ENCODE results near the gene NCF2.

Gene NCF2, protein sequence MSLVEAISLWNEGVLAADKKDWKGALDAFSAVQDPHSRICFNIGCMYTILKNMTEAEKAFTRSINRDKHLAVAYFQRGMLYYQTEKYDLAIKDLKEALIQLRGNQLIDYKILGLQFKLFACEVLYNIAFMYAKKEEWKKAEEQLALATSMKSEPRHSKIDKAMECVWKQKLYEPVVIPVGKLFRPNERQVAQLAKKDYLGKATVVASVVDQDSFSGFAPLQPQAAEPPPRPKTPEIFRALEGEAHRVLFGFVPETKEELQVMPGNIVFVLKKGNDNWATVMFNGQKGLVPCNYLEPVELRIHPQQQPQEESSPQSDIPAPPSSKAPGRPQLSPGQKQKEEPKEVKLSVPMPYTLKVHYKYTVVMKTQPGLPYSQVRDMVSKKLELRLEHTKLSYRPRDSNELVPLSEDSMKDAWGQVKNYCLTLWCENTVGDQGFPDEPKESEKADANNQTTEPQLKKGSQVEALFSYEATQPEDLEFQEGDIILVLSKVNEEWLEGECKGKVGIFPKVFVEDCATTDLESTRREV

DNA sequence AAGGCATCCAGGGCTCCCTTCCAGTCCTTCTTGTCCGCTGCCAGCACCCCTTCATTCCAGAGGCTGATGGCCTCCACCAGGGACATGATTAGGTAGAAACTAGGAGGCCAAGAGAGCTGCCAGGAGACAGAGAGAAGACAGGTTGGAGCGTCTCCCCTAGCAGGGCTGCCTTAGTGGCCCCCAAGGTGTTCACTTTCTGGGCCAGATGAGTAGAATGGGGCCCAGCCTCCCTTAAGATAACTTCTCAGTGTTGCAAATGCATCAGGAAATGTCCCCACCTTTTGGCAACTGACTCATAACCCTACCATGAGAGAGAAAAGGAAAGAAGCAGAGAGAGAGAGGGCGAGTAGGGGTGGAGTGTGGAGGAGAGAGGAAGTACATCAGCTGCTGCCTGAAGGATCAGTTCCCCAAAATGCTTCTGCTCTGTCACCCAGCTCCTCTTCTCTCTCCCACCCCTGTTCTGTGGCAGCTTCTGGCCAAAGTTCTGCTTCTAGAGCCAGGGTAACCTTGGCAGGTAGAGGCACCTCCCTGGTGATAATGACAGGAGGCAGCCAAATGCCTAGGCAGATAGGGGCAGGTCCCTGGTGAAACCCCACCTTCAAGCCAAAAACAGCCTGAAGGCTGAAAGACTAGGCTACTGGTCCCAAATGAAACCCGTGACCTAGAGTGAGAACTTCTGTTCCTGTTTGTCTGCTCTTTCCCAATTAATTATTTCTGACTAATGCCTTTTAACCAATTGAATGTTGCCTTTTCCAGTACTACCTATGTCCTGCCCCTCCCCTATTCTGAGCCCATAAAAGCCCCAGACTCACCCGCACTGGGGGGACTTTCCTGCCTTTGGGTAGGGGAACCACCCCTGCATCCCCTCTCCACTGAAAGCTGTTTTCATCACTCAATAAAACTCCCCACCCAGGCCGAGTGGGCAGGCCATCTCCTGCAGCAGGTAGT lies at the start of gene NCF2:
Gene NCF2 (minus strand): TSS at position 216 of the 948 bp plus-strand sequence. CDS start 130 bp downstream, at position 86.
- H3K9me3 Mint-ChIP-seq = peaks cover 1 to 6% of the 10 kb centered on the region in 2 donors
- peaks cover 17 to 22% of the 10 kb centered on the region in 2 donors for H3K36me3 Mint-ChIP-seq
- H3K4me3 Mint-ChIP-seq = peak within 1 kb of the TSS; percentile 88 to 91
- no peaks in the 10 kb centered on the region for H3K27me3 Mint-ChIP-seq
- DNase-seq = peak; percentile 90
- peak; percentile 83 to 88 for ATAC-seq (replicated peaks)
- peak within 1 kb of the TSS; percentile 96 for H3K27ac Mint-ChIP-seq
- H3K4me1 Mint-ChIP-seq = peaks cover 43 to 63% of the 10 kb centered on the region in 2 donors

DNA sequence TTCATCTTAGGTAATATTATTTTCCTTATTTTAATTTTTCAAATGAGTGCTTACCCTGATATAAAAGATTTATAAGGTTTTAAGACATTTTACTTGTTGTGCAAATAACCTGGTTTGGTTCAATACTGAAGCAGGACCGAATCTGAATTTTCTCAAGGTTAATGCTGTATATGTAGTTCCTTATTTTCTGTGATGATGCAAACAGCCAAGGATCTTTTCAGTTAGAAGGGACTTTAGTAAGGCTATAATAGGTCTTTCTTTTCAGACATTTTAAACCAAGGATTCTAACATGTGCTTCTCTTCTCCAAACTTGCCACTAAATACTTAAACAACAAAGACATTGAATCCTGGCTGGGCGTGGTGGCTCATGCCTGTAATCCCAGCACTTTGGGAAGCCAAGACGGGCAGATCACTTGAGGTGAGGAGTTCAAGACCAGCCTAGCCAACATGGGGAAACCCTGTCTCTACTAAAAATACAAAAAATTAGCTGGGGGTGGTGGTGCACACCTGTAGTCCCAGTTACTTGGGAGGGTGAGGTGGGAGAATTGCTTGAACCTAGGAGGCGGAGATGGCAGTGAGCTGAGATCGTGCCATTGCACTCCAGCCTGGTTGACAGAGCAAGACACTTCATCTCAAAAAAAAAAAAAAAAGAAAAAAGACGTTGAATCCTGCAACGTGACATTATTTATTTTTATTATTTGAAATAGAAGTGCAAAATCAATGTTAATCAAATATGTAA lies 48.6 kb upstream of the NCF2 start:
- Mint-ChIP-seq H3K27ac (no peak overlapping the region), H3K4me1 (peaks cover 7 to 10% of the 10 kb centered on the region in 2 donors), H3K4me3 (no peak overlapping the region), H3K36me3 (peaks cover 4% of the 10 kb centered on the region in 2 donors), H3K27me3 (peaks cover 6 to 8% of the 10 kb centered on the region in 2 donors), H3K9me3 (no peaks in the 10 kb centered on the region)
- DNase-seq (no peak), ATAC-seq (replicated peaks) (no peak)

DNA sequence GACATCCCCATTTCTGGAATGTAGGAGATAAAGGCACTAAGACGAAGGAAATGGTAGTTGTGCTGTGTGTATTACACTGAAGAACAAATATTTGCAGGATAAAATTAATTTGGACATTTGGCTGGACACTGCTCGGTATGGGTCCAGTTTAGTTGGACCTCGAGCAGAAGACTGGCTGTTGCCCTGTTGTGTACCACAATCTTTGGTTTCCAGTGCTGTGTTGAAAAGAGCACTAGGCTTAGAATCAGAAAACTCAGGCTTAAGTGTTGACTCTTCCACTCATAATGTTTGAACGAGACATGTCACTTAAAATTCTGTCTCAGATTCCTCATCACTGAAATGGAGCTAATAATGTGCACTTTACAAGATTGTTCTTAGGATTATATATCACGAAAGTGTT lies 46.5 kb upstream of the NCF2 start:
- Mint-ChIP-seq H3K36me3 (peaks cover 9 to 10% of the 10 kb centered on the region in 2 donors), H3K4me3 (peak overlapping the region; percentile 97 to 100), H3K9me3 (no peaks in the 10 kb centered on the region), H3K4me1 (peaks cover 9 to 17% of the 10 kb centered on the region in 2 donors), H3K27ac (no peak overlapping the region), H3K27me3 (peaks cover 6 to 7% of the 10 kb centered on the region in 2 donors)
- ATAC-seq (replicated peaks) = no peak
- no peak for DNase-seq

DNA sequence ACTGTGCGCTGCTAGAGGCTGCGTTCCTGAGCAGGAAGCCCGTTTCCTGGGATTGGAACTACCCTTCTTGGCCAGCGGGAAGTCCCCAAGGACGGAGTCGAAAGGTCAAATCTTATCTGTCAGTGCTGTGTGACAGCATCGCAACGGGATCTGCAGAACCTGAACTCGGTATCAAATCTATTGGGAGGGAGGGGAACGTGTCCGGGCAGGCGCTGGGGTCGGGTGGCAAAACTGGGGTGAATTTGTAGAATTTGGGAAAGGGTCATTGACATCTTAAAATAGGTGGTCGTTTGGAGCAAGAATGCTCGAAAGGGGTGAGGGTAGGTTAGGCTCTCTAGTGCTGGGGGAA lies 46.0 kb upstream of the NCF2 start:
- H3K27ac Mint-ChIP-seq = peak overlapping the region; percentile 99
- ATAC-seq (replicated peaks) (no peak), DNase-seq (no peak)
- peaks cover 9 to 20% of the 10 kb centered on the region in 2 donors for H3K4me1 Mint-ChIP-seq
- no peaks in the 10 kb centered on the region for H3K9me3 Mint-ChIP-seq
- H3K36me3 Mint-ChIP-seq = peaks cover 10 to 11% of the 10 kb centered on the region in 2 donors
- peaks cover 2 to 6% of the 10 kb centered on the region in 2 donors for H3K27me3 Mint-ChIP-seq
- H3K4me3 Mint-ChIP-seq = peak overlapping the region; percentile 97 to 100

DNA sequence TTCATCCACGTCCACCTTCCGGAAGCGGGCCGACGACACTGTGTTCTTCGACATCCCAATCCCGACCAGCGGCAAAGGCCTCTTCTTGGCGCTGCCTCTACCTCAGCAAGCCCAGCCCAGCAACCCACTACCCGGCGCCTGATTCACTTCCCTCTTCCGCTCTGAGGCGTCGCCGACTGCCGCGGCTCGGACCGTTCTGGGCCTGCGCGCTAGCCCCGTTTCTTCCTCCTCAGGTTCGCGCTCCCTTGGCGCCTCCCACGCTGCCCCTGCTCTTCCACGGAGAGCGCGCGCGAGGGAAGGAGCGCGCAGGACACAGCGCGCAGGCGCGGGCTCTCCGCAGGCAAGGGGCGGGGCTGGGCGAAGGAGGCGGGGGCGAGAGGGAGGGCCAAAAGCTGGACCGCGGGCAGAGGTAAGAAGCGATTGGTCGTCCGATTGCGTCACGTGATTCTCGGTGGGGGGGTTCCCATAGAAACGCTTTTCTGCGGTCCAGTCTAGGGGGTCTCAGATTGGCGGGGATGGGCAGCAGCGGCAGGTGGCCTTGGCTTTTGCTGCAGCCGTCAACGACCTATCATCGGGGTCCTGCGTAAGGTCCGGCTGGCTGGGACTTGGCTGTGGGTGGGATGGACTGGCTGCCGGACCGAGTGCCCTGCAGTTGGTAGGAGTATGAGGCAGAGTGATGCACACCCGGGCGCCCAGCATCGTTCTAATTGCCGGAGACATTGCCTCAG lies 45.5 kb upstream of the NCF2 start, which contains the start of gene ARPC5:
Gene ARPC5 (minus strand): TSS at position 178 of the 728 bp plus-strand sequence. CDS start 124 bp downstream, at position 54.
- ATAC-seq (replicated peaks) (peak; percentile 91), DNase-seq (peak; percentile 97)
- H3K9me3 Mint-ChIP-seq = no peaks in the 10 kb centered on the region
- peaks cover 11 to 24% of the 10 kb centered on the region in 2 donors for H3K4me1 Mint-ChIP-seq
- peaks cover 12 to 13% of the 10 kb centered on the region in 2 donors for H3K36me3 Mint-ChIP-seq
- H3K27ac Mint-ChIP-seq = peak within 1 kb of the TSS; percentile 99
- peaks cover 0 to 6% of the 10 kb centered on the region in 2 donors for H3K27me3 Mint-ChIP-seq
- peak within 1 kb of the TSS; percentile 97 to 100 for H3K4me3 Mint-ChIP-seq

DNA sequence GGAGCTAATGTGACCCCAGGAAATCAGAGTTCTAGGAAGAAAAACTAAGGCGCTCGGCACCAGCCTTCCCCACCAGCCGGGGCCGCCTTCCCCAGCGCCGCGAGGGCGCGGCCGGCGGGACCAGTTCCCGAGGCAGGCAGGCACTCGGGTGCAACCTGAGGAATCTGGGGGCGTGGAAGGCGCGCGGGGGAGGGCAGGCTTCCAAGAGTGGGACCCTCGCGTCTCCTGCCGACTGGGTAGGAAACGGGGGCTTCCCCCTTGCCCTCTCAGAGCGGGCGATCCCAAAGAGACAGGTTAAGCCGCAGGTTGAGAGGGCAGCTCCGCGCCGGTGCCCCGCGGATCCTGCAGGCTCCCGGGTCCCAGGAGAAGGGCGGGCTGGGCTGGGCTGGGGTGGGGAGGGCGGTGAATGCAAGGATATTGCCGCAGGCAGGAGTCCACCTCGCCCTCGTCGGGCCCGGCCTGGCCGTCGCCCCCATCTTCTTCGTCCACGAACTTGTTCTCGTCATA lies 44.9 kb upstream of the NCF2 start:
- DNase-seq = no peak
- Mint-ChIP-seq H3K4me3 (peak overlapping the region; percentile 97 to 100), H3K27me3 (peaks cover 0 to 6% of the 10 kb centered on the region in 2 donors), H3K4me1 (peaks cover 14 to 30% of the 10 kb centered on the region in 2 donors), H3K36me3 (peaks cover 17 to 18% of the 10 kb centered on the region in 2 donors), H3K27ac (peak overlapping the region; percentile 99), H3K9me3 (no peaks in the 10 kb centered on the region)
- peak in 1 of 2 donors; percentile 18 for ATAC-seq (replicated peaks)

DNA sequence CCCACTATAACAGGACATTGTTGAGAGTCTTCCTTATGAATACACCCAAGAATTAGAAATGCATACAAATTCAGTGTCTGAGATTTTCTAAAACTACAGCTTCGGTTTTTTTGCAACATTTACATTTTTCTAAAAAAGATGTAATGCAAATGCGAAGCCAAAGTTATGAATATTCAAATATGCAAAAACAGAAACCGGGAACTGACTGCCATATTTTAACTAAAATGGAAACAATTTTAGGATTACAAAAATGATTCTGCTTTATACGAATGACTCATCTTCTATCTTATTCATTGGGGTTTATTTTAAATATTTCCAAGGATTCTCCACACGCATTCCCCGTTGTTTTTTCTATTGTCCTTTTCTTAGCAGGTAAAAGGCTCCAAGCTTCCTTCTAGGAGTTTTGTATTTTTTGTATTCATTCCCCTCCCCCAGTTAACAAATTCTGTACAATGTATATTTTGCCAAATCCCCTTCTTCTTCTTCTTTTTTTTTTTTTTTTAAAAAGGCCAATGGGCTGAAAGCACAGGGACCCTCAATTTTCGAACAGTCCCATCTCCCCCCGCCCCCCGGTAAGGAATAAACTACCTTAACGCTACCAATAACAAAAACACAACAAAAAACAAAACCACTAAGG lies 44.3 kb upstream of the NCF2 start:
- ATAC-seq (replicated peaks) = no peak
- peaks cover 17 to 20% of the 10 kb centered on the region in 2 donors for H3K36me3 Mint-ChIP-seq
- H3K27ac Mint-ChIP-seq = peak overlapping the region; percentile 91
- peak overlapping the region; percentile 97 to 100 for H3K4me3 Mint-ChIP-seq
- H3K9me3 Mint-ChIP-seq = no peaks in the 10 kb centered on the region
- H3K27me3 Mint-ChIP-seq = peaks cover 0 to 6% of the 10 kb centered on the region in 2 donors
- H3K4me1 Mint-ChIP-seq = peaks cover 14 to 30% of the 10 kb centered on the region in 2 donors
- DNase-seq = no peak

DNA sequence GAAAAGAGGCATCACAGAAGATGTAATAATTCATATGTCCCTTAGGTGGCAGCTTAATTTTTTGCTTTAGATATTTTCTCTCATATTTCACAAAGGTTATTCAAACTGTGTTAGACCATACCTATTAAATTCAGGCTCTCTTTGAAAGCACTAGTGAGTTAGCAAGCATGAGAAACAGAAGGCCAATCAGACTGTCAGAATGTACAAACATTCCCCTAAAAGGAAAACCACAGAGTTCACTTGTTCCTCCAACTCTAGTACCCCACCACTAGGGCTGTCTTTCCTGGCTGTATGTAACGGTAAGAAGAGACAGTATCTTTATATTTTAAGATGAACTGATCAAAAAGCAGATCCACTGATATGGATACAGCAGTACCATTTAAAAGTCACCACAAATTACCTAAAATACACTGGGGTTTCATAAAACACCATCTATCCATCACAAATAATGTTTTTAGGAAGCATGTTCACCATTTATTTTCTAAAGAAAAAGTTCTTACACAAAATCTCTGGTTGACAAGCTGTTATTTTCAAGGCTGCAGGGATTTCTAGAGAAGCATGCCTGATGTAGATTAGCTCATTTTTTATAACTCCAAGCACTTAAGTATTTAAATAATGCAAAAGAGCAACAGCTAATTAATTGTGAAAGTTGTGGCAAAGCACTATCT lies 43.6 kb upstream of the NCF2 start:
- Mint-ChIP-seq H3K36me3 (peaks cover 18 to 21% of the 10 kb centered on the region in 2 donors), H3K27me3 (peaks cover 0 to 6% of the 10 kb centered on the region in 2 donors), H3K27ac (peak overlapping the region; percentile 65), H3K9me3 (no peaks in the 10 kb centered on the region), H3K4me3 (peak overlapping the region; percentile 97 to 100), H3K4me1 (peaks cover 15 to 34% of the 10 kb centered on the region in 2 donors)
- DNase-seq = no peak
- peak; percentile 41 to 51 for ATAC-seq (replicated peaks)

DNA sequence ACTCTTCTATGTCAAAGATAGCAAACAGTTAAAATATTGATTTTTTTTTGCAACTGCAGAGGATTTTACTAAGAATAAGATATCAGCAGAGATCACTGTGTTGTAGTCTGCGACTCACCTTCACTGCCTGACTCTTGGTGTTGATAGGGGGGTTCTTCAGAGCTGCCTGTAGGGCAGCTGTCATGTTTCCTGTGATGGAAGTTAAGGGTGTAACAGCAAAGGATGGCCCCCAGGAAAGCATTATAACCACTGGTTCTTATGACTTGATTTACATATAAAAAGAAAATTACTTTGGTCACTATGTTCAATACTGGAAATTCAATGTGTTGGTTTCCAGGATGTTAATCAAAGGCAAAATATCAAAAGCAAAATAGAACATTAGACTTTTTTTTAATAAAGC lies 42.7 kb upstream of the NCF2 start:
- Mint-ChIP-seq H3K4me3 (peak overlapping the region; percentile 41 to 97), H3K27ac (no peak overlapping the region)

DNA sequence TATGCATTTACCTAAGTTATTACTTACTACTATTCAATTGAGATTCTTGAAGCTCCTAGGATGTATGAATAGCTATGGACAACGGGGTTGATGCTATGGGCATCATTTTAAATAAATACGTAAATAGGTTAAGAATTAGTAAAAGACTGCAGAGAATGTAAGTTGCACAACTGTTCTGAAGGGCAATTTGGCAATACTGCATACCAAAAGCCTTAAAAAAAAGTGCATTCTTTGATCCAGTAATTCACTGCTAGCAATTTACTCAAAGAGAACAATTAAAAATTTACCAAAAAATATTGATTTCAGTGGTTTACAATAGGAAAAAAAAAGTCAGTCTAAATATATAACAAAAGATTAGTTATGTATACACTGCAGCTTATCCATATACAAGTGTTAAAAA lies 41.9 kb upstream of the NCF2 start:
- no peak for ATAC-seq (replicated peaks)
- Mint-ChIP-seq H3K4me1 (peaks cover 20 to 41% of the 10 kb centered on the region in 2 donors), H3K27ac (no peak overlapping the region), H3K27me3 (peaks cover 0 to 6% of the 10 kb centered on the region in 2 donors), H3K36me3 (peaks cover 25 to 28% of the 10 kb centered on the region in 2 donors), H3K4me3 (no peak overlapping the region), H3K9me3 (no peaks in the 10 kb centered on the region)
- DNase-seq = no peak

More for the DNA sequence above, 42.7 kb upstream of the NCF2 start:
- Mint-ChIP-seq H3K9me3 (no peaks in the 10 kb centered on the region), H3K36me3 (peaks cover 25 to 28% of the 10 kb centered on the region in 2 donors), H3K27me3 (peaks cover 0 to 6% of the 10 kb centered on the region in 2 donors), H3K4me1 (peaks cover 20 to 41% of the 10 kb centered on the region in 2 donors)
- DNase-seq = no peak
- no peak for ATAC-seq (replicated peaks)

DNA sequence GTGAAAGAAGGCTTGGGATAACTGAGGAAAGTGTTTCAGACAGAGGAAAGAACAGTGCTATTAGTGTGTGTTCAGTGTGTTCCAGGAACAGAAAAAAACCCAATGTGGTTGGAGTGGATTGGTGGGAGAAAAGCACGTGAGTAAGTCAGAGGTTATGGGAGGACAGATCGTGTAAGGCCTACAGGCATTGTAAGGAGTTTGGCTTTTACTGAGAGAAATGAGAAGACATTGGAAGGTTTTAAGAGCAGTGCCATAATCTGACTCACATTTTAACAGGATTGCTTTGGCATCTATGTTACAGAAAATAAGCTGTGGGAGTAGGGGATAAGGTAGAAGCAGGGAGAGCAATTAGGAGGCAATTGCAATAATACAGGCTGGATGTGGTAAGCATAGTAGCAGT lies 40.5 kb upstream of the NCF2 start:
- no peak for ATAC-seq (replicated peaks)
- Mint-ChIP-seq H3K9me3 (no peaks in the 10 kb centered on the region), H3K27ac (peak overlapping the region; percentile 20), H3K4me3 (peak overlapping the region; percentile 26 to 31), H3K4me1 (peaks cover 13 to 31% of the 10 kb centered on the region in 2 donors), H3K27me3 (no peaks in the 10 kb centered on the region), H3K36me3 (peaks cover 26 to 29% of the 10 kb centered on the region in 2 donors)
- DNase-seq = no peak

DNA sequence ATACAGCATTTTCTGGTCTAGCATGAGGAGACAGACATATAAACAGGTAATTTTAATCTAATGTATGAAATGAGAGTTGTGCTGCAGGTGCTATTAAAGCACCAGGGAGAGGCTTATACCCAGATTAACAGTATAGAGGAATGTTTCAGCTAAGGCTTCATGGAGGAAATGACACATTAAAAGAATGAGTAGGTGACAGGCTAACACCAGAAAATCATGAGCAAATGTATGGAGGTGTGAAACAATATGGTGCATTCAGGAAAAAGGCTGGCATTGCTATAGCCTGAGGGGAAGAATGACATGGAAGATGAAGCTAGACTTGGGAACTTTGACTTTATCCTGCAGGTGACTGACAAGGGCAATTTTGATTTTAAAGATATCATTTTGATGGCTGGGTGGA lies 38.3 kb upstream of the NCF2 start:
- no peak overlapping the region for H3K4me3 Mint-ChIP-seq
- H3K4me1 Mint-ChIP-seq = peaks cover 14 to 37% of the 10 kb centered on the region in 2 donors
- no peaks in the 10 kb centered on the region for H3K9me3 Mint-ChIP-seq
- H3K36me3 Mint-ChIP-seq = peaks cover 31 to 32% of the 10 kb centered on the region in 2 donors
- H3K27me3 Mint-ChIP-seq = no peaks in the 10 kb centered on the region
- no peak for ATAC-seq (replicated peaks)
- no peak for DNase-seq
- H3K27ac Mint-ChIP-seq = no peak overlapping the region
